ENCODE measurements around the gene NRDC. TPM values are rescaled to one million over a fixed set of nuclear protein-coding genes. Genes with fewer than 3 reads are reported as not detected.
"Not testable (repeated sequence)": the region's sequence is repeated elsewhere in the genome, so short reads cannot be mapped to it uniquely, and the experiment has no call there.

Gene NRDC
- total RNA-seq, 1 donor from 2014 or later, result 50.9 TPM

- DNase-seq, result no peak
Measured at GRCh38 chr1:51842261-51842660, 36.3 kb downstream of the NRDC start.

- DNase-seq, result no peak
Measured at GRCh38 chr1:51840743-51841461, 37.6 kb downstream of the NRDC start.

- no peak for DNase-seq
Measured at GRCh38 chr1:51840182-51840581, 38.3 kb downstream of the NRDC start.

GRCh38 chr1:51839094-51839493, 39.4 kb downstream of the NRDC start:
- DNase-seq, result no peak

GRCh38 chr1:51837243-51837642, 41.3 kb downstream of the NRDC start:
- no peak for DNase-seq

GRCh38 chr1:51833700-51834099, 44.8 kb downstream of the NRDC start:
- no peak for DNase-seq

GRCh38 chr1:51829058-51829457, 49.5 kb downstream of the NRDC start:
- DNase-seq, result no peak

GRCh38 chr1:51819810-51820209, 58.7 kb downstream of the NRDC start:
- DNase-seq, result no peak

GRCh38 chr1:51819021-51819420, 59.5 kb downstream of the NRDC start:
- DNase-seq, result not testable (repeated sequence)

- DNase-seq, result no peak
Measured at GRCh38 chr1:51818487-51818886, 60.0 kb downstream of the NRDC start.

GRCh38 chr1:51814513-51814912, 64.0 kb downstream of the NRDC start:
- no peak for DNase-seq

GRCh38 chr1:51799372-51799771, 79.2 kb downstream of the NRDC start:
- DNase-seq, result no peak

- no peak for DNase-seq
Measured at GRCh38 chr1:51794868-51795267, 83.7 kb downstream of the NRDC start.

- DNase-seq, result no peak
Measured at GRCh38 chr1:51794260-51794659, 84.3 kb downstream of the NRDC start.

- peak; percentile 48 for DNase-seq
Measured at GRCh38 chr1:51792864-51793263, 85.7 kb downstream of the NRDC start.

- DNase-seq, result no peak
Measured at GRCh38 chr1:51791888-51792287, 86.6 kb downstream of the NRDC start.

GRCh38 chr1:51790385-51790784, 88.1 kb downstream of the NRDC start:
- DNase-seq, result no peak

GRCh38 chr1:51789342-51789741, 89.2 kb downstream of the NRDC start:
- DNase-seq, result no peak

- no peak for DNase-seq
Measured at GRCh38 chr1:51788938-51789337, 89.6 kb downstream of the NRDC start.

- DNase-seq, result no peak
Measured at GRCh38 chr1:51784997-51785421, 93.5 kb downstream of the NRDC start.

GRCh38 chr1:51780927-51781326, 97.6 kb downstream of the NRDC start:
- no peak for DNase-seq

- DNase-seq, result no peak
Measured at GRCh38 chr1:51776408-51776807, 102.1 kb downstream of the NRDC start.

- DNase-seq, result peak; percentile 84
Measured at GRCh38 chr1:51768971-51769588, 109.4 kb downstream of the NRDC start.

GRCh38 chr1:51761351-51761750, 117.2 kb downstream of the NRDC start:
- no peak for DNase-seq

- DNase-seq, result peak; percentile 45
Measured at GRCh38 chr1:51760872-51761271, 117.7 kb downstream of the NRDC start.

Measured in dermis blood vessel endothelial cell (primary cell).